KOPT-K1 (cell line): ENCODE measurements around the gene YAP1.

Experiments
- H3K27ac ChIP-seq: fragments of 200-600 bp; sonication (generic); 2 replicates; pipeline ENCODE4 v1.5.1; 2016; ENCODE audit warnings: antibody characterized with exemption, mild to moderate bottlenecking, low read depth, low read length; ENCODE audit not compliant: poor library complexity, severe bottlenecking
- H3K36me3 ChIP-seq: fragments of 200-600 bp; sonication (generic); 2 replicates; pipeline ENCODE4 v1.5.1; 2017; ENCODE audit warnings: antibody characterized with exemption, mild to moderate bottlenecking, low read length, moderate library complexity; ENCODE audit not compliant: insufficient read depth
- H3K9me3 ChIP-seq: fragments of 200-600 bp; sonication (generic); 2 replicates; pipeline ENCODE4 v1.5.1; 2017; ENCODE audit warnings: antibody characterized with exemption, low read length, mild to moderate bottlenecking; ENCODE audit not compliant: insufficient read depth, poor library complexity, severe bottlenecking

YAP1 gene

GRCh38 chr11:102139081-102139498, 28.8 kb downstream of the YAP1 start:
- Histone ChIP-seq H3K9me3 (no peaks in the 10 kb centered on the region), H3K36me3 (no peaks in the 10 kb centered on the region), H3K27ac (no peak overlapping the region)

- no peaks in the 10 kb centered on the region for H3K9me3 ChIP-seq
- H3K36me3 ChIP-seq: no peaks in the 10 kb centered on the region
- no peak overlapping the region for H3K27ac ChIP-seq
Observed at GRCh38 chr11:102142333-102142732, 32.1 kb downstream of the YAP1 start.

GRCh38 chr11:102143867-102144266, 33.6 kb downstream of the YAP1 start:
- no peaks in the 10 kb centered on the region for H3K9me3 ChIP-seq
- H3K36me3 ChIP-seq: no peaks in the 10 kb centered on the region
- H3K27ac ChIP-seq: no peak overlapping the region

- no peak overlapping the region for H3K27ac ChIP-seq
- H3K9me3 ChIP-seq: no peaks in the 10 kb centered on the region
- no peaks in the 10 kb centered on the region for H3K36me3 ChIP-seq
Observed at GRCh38 chr11:102144357-102145355, 34.4 kb downstream of the YAP1 start.

- no peaks in the 10 kb centered on the region for H3K36me3 ChIP-seq
- H3K27ac ChIP-seq: no peak overlapping the region
- H3K9me3 ChIP-seq: no peaks in the 10 kb centered on the region
Observed at GRCh38 chr11:102147015-102147414, 36.8 kb downstream of the YAP1 start.

GRCh38 chr11:102147632-102148031, 37.4 kb downstream of the YAP1 start:
- Histone ChIP-seq H3K27ac (no peak overlapping the region), H3K9me3 (no peaks in the 10 kb centered on the region), H3K36me3 (no peaks in the 10 kb centered on the region)

GRCh38 chr11:102148059-102148458, 37.8 kb downstream of the YAP1 start:
- Histone ChIP-seq H3K9me3 (no peaks in the 10 kb centered on the region), H3K36me3 (no peaks in the 10 kb centered on the region), H3K27ac (no peak overlapping the region)

- no peak overlapping the region for H3K27ac ChIP-seq
- no peaks in the 10 kb centered on the region for H3K36me3 ChIP-seq
- no peaks in the 10 kb centered on the region for H3K9me3 ChIP-seq
Observed at GRCh38 chr11:102151784-102152525, 41.7 kb downstream of the YAP1 start.

GRCh38 chr11:102153082-102153481, 42.8 kb downstream of the YAP1 start:
- H3K27ac ChIP-seq: no peak overlapping the region
- no peaks in the 10 kb centered on the region for H3K9me3 ChIP-seq

GRCh38 chr11:102154806-102155205, 44.6 kb downstream of the YAP1 start:
- Histone ChIP-seq H3K9me3 (no peaks in the 10 kb centered on the region), H3K27ac (no peak overlapping the region), H3K36me3 (no peaks in the 10 kb centered on the region)

More at GRCh38 chr11:102153082-102153481, 42.8 kb downstream of the YAP1 start:
- no peaks in the 10 kb centered on the region for H3K36me3 ChIP-seq

- no peaks in the 10 kb centered on the region for H3K9me3 ChIP-seq
- H3K36me3 ChIP-seq: no peaks in the 10 kb centered on the region
- no peak overlapping the region for H3K27ac ChIP-seq
Observed at GRCh38 chr11:102155676-102156075, 45.4 kb downstream of the YAP1 start.

- H3K36me3 ChIP-seq: no peaks in the 10 kb centered on the region
- no peak overlapping the region for H3K27ac ChIP-seq
- no peaks in the 10 kb centered on the region for H3K9me3 ChIP-seq
Observed at GRCh38 chr11:102157219-102157618, 47.0 kb downstream of the YAP1 start.

- Histone ChIP-seq H3K27ac (no peak overlapping the region), H3K36me3 (no peaks in the 10 kb centered on the region)
Observed at GRCh38 chr11:102158164-102158735, 48.0 kb downstream of the YAP1 start.

GRCh38 chr11:102163368-102163767, 53.1 kb downstream of the YAP1 start:
- no peaks in the 10 kb centered on the region for H3K9me3 ChIP-seq
- H3K27ac ChIP-seq: no peak overlapping the region
- no peaks in the 10 kb centered on the region for H3K36me3 ChIP-seq

More at GRCh38 chr11:102158164-102158735, 48.0 kb downstream of the YAP1 start:
- no peaks in the 10 kb centered on the region for H3K9me3 ChIP-seq
